Right lobe of liver (tissue), 4 donors: ENCODE results near the gene ATP2B1.

Experiments used
- POLR2A ChIP-seq: fragments of 450-650 bp; IDR thresholded peaks from one replicate; pipeline ENCODE4 v1.6.1; 2017; ENCODE audit warnings: antibody characterized with exemption, mild to moderate bottlenecking
- TF ChIP-seq, protein P1 (sequence below), 4 donors: fragments of 200-600 bp in 3 of 4; fragments of 450-650 bp in 1 of 4; IDR thresholded peaks; one replicate each; pipeline versions ENCODE4 v1.5.1 to v1.8.0; 2016 to 2022; ENCODE audit warnings: antibody characterized with exemption in 4 of 4, mild to moderate bottlenecking in 2 of 4
- donor health status: DM: no; HTN: no; CAD: no.
- donor health status: DM: no; HTN: no; CAD: no.
- donor health status: DM: no; HTN: yes; CAD: no.

DNA sequence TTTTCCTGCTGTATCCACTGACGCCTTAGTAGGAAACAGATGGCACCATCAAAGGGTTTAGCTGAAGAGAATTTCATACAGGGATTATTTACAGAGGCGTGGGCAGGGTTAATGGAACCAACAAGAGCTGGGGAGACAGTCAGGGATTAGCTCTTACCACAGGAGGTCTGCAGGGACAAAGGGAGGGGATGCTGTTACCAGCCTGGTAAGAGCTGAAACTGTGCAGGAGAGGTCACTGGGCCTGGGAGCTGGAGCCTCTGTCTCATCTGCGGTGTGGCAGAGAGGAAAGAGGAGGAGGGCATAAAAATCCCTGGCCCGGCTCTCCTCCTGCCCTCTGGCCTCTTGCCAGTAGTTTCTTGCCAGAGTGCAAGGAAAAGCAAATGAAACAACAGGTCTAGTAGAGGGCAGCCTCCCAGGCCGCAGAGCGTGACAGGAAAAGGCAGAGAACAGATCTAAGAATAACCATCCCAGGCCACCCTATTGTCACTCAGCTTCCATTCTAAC, 163.9 kb downstream of the ATP2B1 start:
- TF ChIP-seq POLR2A = no peak
- TF ChIP-seq, protein P1, sequence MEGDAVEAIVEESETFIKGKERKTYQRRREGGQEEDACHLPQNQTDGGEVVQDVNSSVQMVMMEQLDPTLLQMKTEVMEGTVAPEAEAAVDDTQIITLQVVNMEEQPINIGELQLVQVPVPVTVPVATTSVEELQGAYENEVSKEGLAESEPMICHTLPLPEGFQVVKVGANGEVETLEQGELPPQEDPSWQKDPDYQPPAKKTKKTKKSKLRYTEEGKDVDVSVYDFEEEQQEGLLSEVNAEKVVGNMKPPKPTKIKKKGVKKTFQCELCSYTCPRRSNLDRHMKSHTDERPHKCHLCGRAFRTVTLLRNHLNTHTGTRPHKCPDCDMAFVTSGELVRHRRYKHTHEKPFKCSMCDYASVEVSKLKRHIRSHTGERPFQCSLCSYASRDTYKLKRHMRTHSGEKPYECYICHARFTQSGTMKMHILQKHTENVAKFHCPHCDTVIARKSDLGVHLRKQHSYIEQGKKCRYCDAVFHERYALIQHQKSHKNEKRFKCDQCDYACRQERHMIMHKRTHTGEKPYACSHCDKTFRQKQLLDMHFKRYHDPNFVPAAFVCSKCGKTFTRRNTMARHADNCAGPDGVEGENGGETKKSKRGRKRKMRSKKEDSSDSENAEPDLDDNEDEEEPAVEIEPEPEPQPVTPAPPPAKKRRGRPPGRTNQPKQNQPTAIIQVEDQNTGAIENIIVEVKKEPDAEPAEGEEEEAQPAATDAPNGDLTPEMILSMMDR (IDR thresholded peaks at IDR 0.05) = no peak
